H1 (cell line): ENCODE results near the gene WIPF3. TPM values are rescaled to one million over a fixed set of nuclear protein-coding genes. Genes with fewer than 3 reads are reported as not detected.

Experiments
- CTCF ChIA-PET: fragments of 300-600 bp; sonication (Branson Sonifier 250); formaldehyde crosslinking; loops from one replicate; lab custom pipeline; 2021; ENCODE audit not compliant: partially characterized antibody; lab: Charles Lee
- POLR2A ChIA-PET: fragments of 300-600 bp; sonication (Branson Sonifier 250); formaldehyde crosslinking; loops from one replicate; lab custom pipeline; 2021; ENCODE audit warnings: inconsistent platforms; ENCODE audit not compliant: partially characterized antibody; lab: Charles Lee
- DNase-seq, 2 experiments: peaks; one replicate each; pipeline versions ENCODE4 v3.0.0 to v3.0.0-alpha.2; 2010 to 2022; ENCODE audit warnings: low spot score in 2 of 2, low read depth in 1 of 2, mixed read lengths in 1 of 2
- FAIRE-seq: peaks from 2 replicates; lab custom pipeline; 2011; peaks lifted over from hg19 to GRCh38; lab: Jason Lieb, UNC
- H2AFZ ChIP-seq: 2 replicates; pipeline ENCODE4 v1.8.1; 2012; ENCODE audit warnings: low read length, inconsistent platforms
- H2AK5ac ChIP-seq: 2 replicates; pipeline ENCODE4 v1.6.1; 2013; ENCODE audit warnings: low read depth, low read length
- H2BK120ac ChIP-seq: replicated peaks from 2 replicates; pipeline ENCODE3; 2013; ENCODE audit warnings: low read depth, low read length, inconsistent platforms
- H2BK12ac ChIP-seq: 2 replicates; pipeline ENCODE4 v1.6.1; 2013; ENCODE audit warnings: low read depth, low read length
- H2BK15ac ChIP-seq: 2 replicates; pipeline ENCODE4 v1.6.1; 2013; ENCODE audit warnings: low read length
- H2BK20ac ChIP-seq: 2 replicates; pipeline ENCODE4 v1.6.1; 2013; ENCODE audit warnings: low read length
- H2BK5ac ChIP-seq: 2 replicates; pipeline ENCODE4 v1.6.1; 2013; ENCODE audit warnings: low read depth, low read length
- H3K14ac ChIP-seq: 2 replicates; pipeline ENCODE4 v1.6.1; 2013; ENCODE audit warnings: inconsistent platforms; ENCODE audit not compliant: insufficient read length
- H3K18ac ChIP-seq: 2 replicates; pipeline ENCODE4 v1.6.1; 2013; ENCODE audit warnings: low read length; ENCODE audit errors: extremely low read depth
- H3K23ac ChIP-seq: 2 replicates; pipeline ENCODE4 v1.6.1; 2013; ENCODE audit warnings: inconsistent platforms; ENCODE audit not compliant: insufficient read length
- H3K23me2 ChIP-seq: 2 replicates; pipeline ENCODE4 v1.6.1; 2013; ENCODE audit warnings: low read depth, low read length
- H3K27ac ChIP-seq: 2 replicates; pipeline ENCODE4 v1.6.1; 2011; ENCODE audit warnings: low read depth, low read length, inconsistent platforms
- H3K27me3 ChIP-seq, 4 experiments: replicated peaks in 1 of 4; 1 replicate in 1 of 4; 2 replicates in 3 of 4; pipeline versions ENCODE4 v1.6.1 to v1.8.1; 2011 to 2013; ENCODE audit warnings: low read length in 3 of 4, mild to moderate bottlenecking in 3 of 4, inconsistent platforms in 2 of 4, mixed read lengths in 2 of 4, moderate library complexity in 1 of 4; ENCODE audit not compliant: control insufficient read depth in 3 of 4, insufficient read depth in 3 of 4; ENCODE audit errors: extremely low read depth in 1 of 4
- H3K36me3 ChIP-seq, 4 experiments: 2 replicates each; pipeline versions ENCODE4 v1.6.1 to v1.8.1; 2011 to 2013; ENCODE audit warnings: mild to moderate bottlenecking in 4 of 4, low read length in 3 of 4, moderate library complexity in 2 of 4, control low read depth in 1 of 4, inconsistent platforms in 1 of 4; ENCODE audit not compliant: insufficient read depth in 4 of 4, control insufficient read depth in 2 of 4
- H3K4ac ChIP-seq: replicated peaks from 2 replicates; pipeline ENCODE3; 2013; ENCODE audit warnings: low read length, low read depth, mixed read lengths, inconsistent platforms; ENCODE audit not compliant: insufficient read length
- H3K4me1 ChIP-seq, 4 experiments: replicated peaks in 1 of 4; 1 replicate in 1 of 4; 2 replicates in 3 of 4; pipeline versions ENCODE4 v1.6.1 to v1.8.1; 2011 to 2013; ENCODE audit warnings: low read length in 3 of 4, inconsistent platforms in 2 of 4, mixed read lengths in 1 of 4; ENCODE audit not compliant: insufficient read depth in 4 of 4, control insufficient read depth in 3 of 4
- H3K4me2 ChIP-seq, 2 experiments: 2 replicates each; pipeline versions ENCODE4 v1.6.1 to v1.8.1; 2011 to 2013; ENCODE audit warnings: low read depth in 2 of 2, low read length in 2 of 2, control low read depth in 1 of 2, inconsistent platforms in 1 of 2, mild to moderate bottlenecking in 1 of 2; ENCODE audit not compliant: insufficient read depth in 1 of 2
- H3K4me3 ChIP-seq, 4 experiments: fragments of 200-600, 300-600 bp in 1 of 4; sonication (generic), shearing (Covaris generic), sonication (Bioruptor Twin) in 1 of 4; 2 replicates each; pipeline versions ENCODE4 v1.5.1 to v1.8.1; 2011 to 2016; ENCODE audit warnings: low read length in 4 of 4, low read depth in 3 of 4, control low read depth in 2 of 4, inconsistent platforms in 2 of 4, mild to moderate bottlenecking in 2 of 4, mixed read lengths in 1 of 4, moderate library complexity in 1 of 4; ENCODE audit not compliant: insufficient read depth in 2 of 4; ENCODE audit errors: extremely low read depth in 1 of 4
- H3K56ac ChIP-seq: replicated peaks from 2 replicates; pipeline ENCODE3; 2013; ENCODE audit warnings: low read depth, mild to moderate bottlenecking, mixed read lengths, low read length, inconsistent platforms; ENCODE audit not compliant: insufficient read length
- H3K79me1 ChIP-seq: 2 replicates; pipeline ENCODE4 v1.6.1; 2013; ENCODE audit warnings: low read depth, low read length, control low read depth
- H3K79me2 ChIP-seq, 2 experiments: 2 replicates each; pipeline versions ENCODE4 v1.6.1 to v1.8.1; 2012 to 2013; ENCODE audit warnings: low read length in 2 of 2, mild to moderate bottlenecking in 2 of 2, inconsistent platforms in 1 of 2; ENCODE audit not compliant: insufficient read depth in 2 of 2, control insufficient read depth in 1 of 2
- H3K9ac ChIP-seq, 4 experiments: replicated peaks in 1 of 4; 1 replicate in 1 of 4; 2 replicates in 3 of 4; pipeline versions ENCODE4 v1.6.1 to v1.8.1; 2011 to 2013; ENCODE audit warnings: low read depth in 3 of 4, low read length in 3 of 4, control low read depth in 2 of 4, mild to moderate bottlenecking in 2 of 4, moderate library complexity in 2 of 4, inconsistent platforms in 1 of 4; ENCODE audit errors: extremely low read depth in 1 of 4
- H3K9me3 ChIP-seq, 2 experiments: 2 replicates each; pipeline versions ENCODE4 v1.6.1 to v1.8.1; 2012 to 2013; ENCODE audit warnings: mild to moderate bottlenecking in 2 of 2, moderate library complexity in 2 of 2, control low read depth in 1 of 2, inconsistent platforms in 1 of 2, low read depth in 1 of 2, low read length in 1 of 2, mixed read lengths in 1 of 2; ENCODE audit not compliant: insufficient read depth in 2 of 2
- H4K20me1 ChIP-seq, 2 experiments: replicated peaks in 1 of 2; 2 replicates each; pipeline versions ENCODE3 to v1.8.1; 2011 to 2013; ENCODE audit warnings: inconsistent platforms in 2 of 2, low read length in 2 of 2, mild to moderate bottlenecking in 1 of 2; ENCODE audit not compliant: insufficient read depth in 2 of 2, control insufficient read depth in 1 of 2
- H4K5ac ChIP-seq: 2 replicates; pipeline ENCODE4 v1.6.1; 2013; ENCODE audit warnings: low read length, low read depth, mixed read lengths, inconsistent platforms; ENCODE audit not compliant: insufficient read length
- H4K8ac ChIP-seq: 2 replicates; pipeline ENCODE4 v1.8.0; 2013; ENCODE audit warnings: mild to moderate bottlenecking, moderate library complexity, low read length, inconsistent platforms; ENCODE audit not compliant: insufficient read depth; ENCODE audit errors: extremely low read depth
- H4K91ac ChIP-seq: replicated peaks from 2 replicates; pipeline ENCODE3; 2013; ENCODE audit warnings: low read length, mixed read lengths, inconsistent platforms; ENCODE audit not compliant: insufficient read length
- ATF2 ChIP-seq: IDR thresholded peaks from 2 replicates; pipeline ENCODE4 v1.6.1; 2012; ENCODE audit warnings: low read length, inconsistent platforms
- CHD1 ChIP-seq: IDR thresholded peaks from 2 replicates; pipeline ENCODE4 v1.6.1; 2012; ENCODE audit warnings: low read depth, low read length, improper control_type of control experiment
- CHD2 ChIP-seq: IDR thresholded peaks from 2 replicates; pipeline ENCODE4 v1.6.1; 2012; ENCODE audit warnings: low read length, improper control_type of control experiment
- CTBP2 ChIP-seq: IDR thresholded peaks from 2 replicates; pipeline ENCODE4 v1.7.0; 2011; ENCODE audit warnings: borderline replicate concordance, mild to moderate bottlenecking, moderate library complexity, mixed read lengths, low read length; ENCODE audit not compliant: insufficient read depth, insufficient read length
- FOSL1 ChIP-seq: IDR thresholded peaks from 2 replicates; pipeline ENCODE4 v1.6.1; 2011; ENCODE audit warnings: mild to moderate bottlenecking, low read depth, low read length, moderate library complexity; ENCODE audit not compliant: insufficient read depth
- GTF2F1 ChIP-seq: IDR thresholded peaks from 2 replicates; pipeline ENCODE4 v1.6.1; 2012; ENCODE audit warnings: low read depth, low read length, improper control_type of control experiment, borderline replicate concordance
- POLR2A ChIP-seq, 2 experiments: IDR thresholded peaks; 1 replicate in 1 of 2; 2 replicates in 1 of 2; pipeline ENCODE4 v1.6.1; 2011; ENCODE audit warnings: low read depth in 2 of 2, low read length in 2 of 2, mild to moderate bottlenecking in 2 of 2; ENCODE audit errors: control extremely low read depth in 1 of 2
- RFX5 ChIP-seq: IDR thresholded peaks from 2 replicates; pipeline ENCODE4 v1.6.1; 2011; ENCODE audit warnings: low read depth, low read length, improper control_type of control experiment, borderline replicate concordance
- RNF2 ChIP-seq: fragments of 200-900, 300-1000 bp; sonication (generic); IDR thresholded peaks from 2 replicates; pipeline ENCODE4 v1.7.1; 2016; ENCODE audit warnings: borderline replicate concordance, low read depth, mild to moderate bottlenecking, antibody characterized with exemption, low read length; ENCODE audit not compliant: poor library complexity, severe bottlenecking; ENCODE audit errors: missing control alignments
- SIN3A ChIP-seq, 2 experiments: IDR thresholded peaks in 1 of 2; conservative IDR thresholded peaks in 1 of 2; 2 replicates each; pipeline ENCODE4 v1.6.1; 2011 to 2012; ENCODE audit warnings: low read length in 2 of 2, improper control_type of control experiment in 1 of 2, low read depth in 1 of 2, mild to moderate bottlenecking in 1 of 2
- SIRT6 ChIP-seq: IDR thresholded peaks from one replicate; pipeline ENCODE4 v1.7.1; 2012; ENCODE audit warnings: low read length, inconsistent platforms
- TAF7 ChIP-seq: optimal IDR thresholded peaks from 2 replicates; pipeline ENCODE3; 2011; ENCODE audit warnings: low read depth, mild to moderate bottlenecking, inconsistent platforms, low read length, moderate library complexity, borderline replicate concordance
- TEAD4 ChIP-seq: IDR thresholded peaks from 2 replicates; pipeline ENCODE4 v1.6.1; 2012; ENCODE audit warnings: low read depth, low read length, inconsistent platforms, mixed read lengths
- WGBS, 2 experiments: shearing (Covaris generic) in 1 of 2; methylation state at CpG; one replicate each; pipeline versions ENCODE4 v1.1.6 to v1.1.7; 2013 to 2015; ENCODE audit warnings: low lambda C conversion rate in 2 of 2, mixed read lengths in 2 of 2, inconsistent platforms in 1 of 2, low coverage in 1 of 2, missing lambda C conversion rate in 1 of 2; ENCODE audit not compliant: insufficient replicate concordance in 2 of 2, insufficient coverage in 1 of 2, insufficient read length in 1 of 2; ENCODE audit errors: extremely low coverage in 1 of 2, missing lambda C conversion rate in 1 of 2; 5-methylcytosine and 5-hydroxymethylcytosine counted together
- polyA plus RNA-seq, 7 experiments: library from polyadenylated mRNA; depleted of rRNA in 3 of 7; stranded (reverse) in 5 of 7; unstranded in 2 of 7; fragments of >200 nt in 5 of 7; fragments of 200-250 nt in 2 of 7; gene quantifications; 1 replicate in 5 of 7; 2 replicates in 1 of 7; 4 replicates in 1 of 7; pipeline versions ENCODE4 v1.2.1 to v1.2.3, GENCODE V29; 2011 to 2013; ENCODE audit warnings: missing spikeins in 2 of 7, mixed read lengths in 2 of 7
- total RNA-seq: library from RNA; stranded (reverse); fragmentation: NEBNext Ultra II Directional; extraction: Animal tissue kit (Norgen Biotek cat#: 25700); gene quantifications from 2 replicates; pipeline ENCODE4 v1.2.1, GENCODE V29; 2021

WIPF3 gene
- total and polyA plus RNA-seq, 2 of the 8 experiments (the other 6 are each of a cell fraction or from before 2014, with no cell fraction given) = 5.0 to 12.1 TPM

- Histone ChIP-seq H2AK5ac (no peak overlapping the region), H3K79me1 (no peaks in the 10 kb centered on the region), H3K4me1 (no peaks in the 10 kb centered on the region), H3K27me3 (no peaks in the 10 kb centered on the region), H3K79me2 (no peaks in the 10 kb centered on the region), H3K18ac (no peak overlapping the region), H3K9ac (no peak overlapping the region), H4K20me1 (no peaks in the 10 kb centered on the region), H4K8ac (no peak overlapping the region), H3K23ac (no peak overlapping the region), H2BK12ac (no peak overlapping the region), H4K91ac (no peak overlapping the region), H3K36me3 (no peaks in the 10 kb centered on the region), H3K56ac (no peak overlapping the region), H3K4me2 (no peak overlapping the region), H3K14ac (no peak overlapping the region), H2BK20ac (no peak overlapping the region), H2BK5ac (no peak overlapping the region), H4K5ac (no peak overlapping the region), H2BK15ac (no peak overlapping the region), H2AFZ (no peak overlapping the region), H3K4me3 (no peak overlapping the region), H3K27ac (no peak overlapping the region), H2BK120ac (no peak overlapping the region), H3K23me2 (no peaks in the 10 kb centered on the region), H3K4ac (no peak overlapping the region), H3K9me3 (peaks cover 2 to 3% of the 10 kb centered on the region in 2 experiments; a peak in 1 of 4 replicates)
- FAIRE-seq (no peak), DNase-seq (no peak)
- POLR2A ChIA-PET = no interaction called here
- CTCF ChIA-PET = no interaction called here
- 82% methylated on average over 6 of the region's 6 CpGs; no CpG with 5 or more reads in 1 of the 2 experiments for WGBS, 2 experiments
- TF ChIP-seq SIN3A (conservative IDR thresholded peaks at IDR 0.05 in 1 of 2, IDR thresholded peaks at IDR 0.05 in 1 of 2; ENCODE audit: low read depth in 1 of 2, low read length in 2 of 2) (no peak), GTF2F1 (no peak), SIRT6 (no peak), CTBP2 (no peak), FOSL1 (no peak), RNF2 (no peak), TAF7 (no peak), ATF2 (no peak), RFX5 (no peak), CHD1 (no peak), CHD2 (no peak), POLR2A (IDR thresholded peaks at IDR 0.05; ENCODE audit: control extremely low read depth in 1 of 2, low read depth in 2 of 2, low read length in 2 of 2) (no peak), TEAD4 (no peak)
Measured at GRCh38 chr7:29831705-29832104, 25.4 kb downstream of the WIPF3 start.
